Thyroid gland (tissue), 4 donors: ENCODE data around the gene DLGAP3. TPM values are rescaled to one million over a fixed set of nuclear protein-coding genes. Genes with fewer than 3 reads are reported as not detected.

Experiments
- DNase-seq, 2 donors: peaks; one replicate each; pipeline ENCODE4 v3.0.0-alpha.2; 2019
- H3K27ac ChIP-seq, 3 donors: fragments of 200-600 bp; sonication (generic); 1 replicate in 2 of 3; 2 replicates in 1 of 3; pipeline ENCODE4 v1.5.1; 2016 to 2019; ENCODE audit warnings: mild to moderate bottlenecking in 1 of 3, moderate library complexity in 1 of 3
- H3K27me3 ChIP-seq: fragments of 200-600 bp; sonication (generic); one replicate; pipeline ENCODE4 v1.5.1; 2019
- H3K36me3 ChIP-seq, 2 donors: fragments of 200-600 bp; sonication (generic); one replicate each; pipeline ENCODE4 v1.5.1; 2016 to 2019
- H3K4me1 ChIP-seq, 2 donors: fragments of 200-600 bp; sonication (generic); one replicate each; pipeline ENCODE4 v1.5.1; 2017 to 2019
- H3K4me3 ChIP-seq, 3 donors: fragments of 200-600 bp; sonication (generic); replicated peaks in 1 of 3; 1 replicate in 2 of 3; 2 replicates in 1 of 3; pipeline ENCODE4 v1.5.1; 2016; ENCODE audit warnings: mild to moderate bottlenecking in 1 of 3
- H3K9me3 ChIP-seq: fragments of 200-600 bp; sonication (generic); one replicate; pipeline ENCODE4 v1.5.1; 2017
- CTCF ChIP-seq, 6 experiments: fragments of 200-600 bp in 3 of 6; fragments of 450-650 bp in 3 of 6; sonication (generic) in 3 of 6; IDR thresholded peaks; one replicate each; pipeline ENCODE4 v1.5.1; 2016 to 2019; ENCODE audit warnings: antibody characterized with exemption in 6 of 6, mild to moderate bottlenecking in 2 of 6, inconsistent platforms in 1 of 6, moderate library complexity in 1 of 6
- POLR2A ChIP-seq, 2 donors: fragments of 450-650 bp; IDR thresholded peaks; one replicate each; pipeline ENCODE4 v1.6.1; 2017; ENCODE audit warnings: antibody characterized with exemption in 2 of 2, mild to moderate bottlenecking in 2 of 2, moderate library complexity in 1 of 2
- WGBS, 2 donors: methylation state at CpG; one replicate each; pipeline ENCODE4 v1.1.5; 2017; 5-methylcytosine and 5-hydroxymethylcytosine counted together
- intact Hi-C: fragments of 100-400 bp; cut with DNase I; formaldehyde crosslinking; loops from one replicate; pipeline ENCODE4 v1.15.1; 2023
- total RNA-seq, 4 donors: library from RNA; depleted of rRNA; stranded (reverse); fragments of >200 nt; gene quantifications; one replicate each; pipeline ENCODE4 v1.2.3, GENCODE V29; 2016

The DLGAP3 gene
- total RNA-seq, 4 donors from 2014 or later = 0.22 to 0.67 TPM; not detected in 2

- intact Hi-C loops = no loop called here
- TF ChIP-seq POLR2A (IDR thresholded peaks at IDR 0.05) (no peak), CTCF (IDR thresholded peaks at IDR 0.05) (no peak)
- H3K4me3 ChIP-seq = no peak overlapping the region
- H3K27ac ChIP-seq = peak overlapping the region in 1 of 3 donors; percentile 38
- WGBS, 2 donors = 51 to 89% methylated on average over 3 of the region's 3 CpGs
- peaks cover 5 to 49% of the 10 kb centered on the region in 2 donors for H3K4me1 ChIP-seq
- no peak for DNase-seq
- no peaks in the 10 kb centered on the region for H3K36me3 ChIP-seq
- no peaks in the 10 kb centered on the region for H3K9me3 ChIP-seq
- no peaks in the 10 kb centered on the region for H3K27me3 ChIP-seq
Observed at GRCh38 chr1:34842073-34842472, 87.4 kb downstream of the DLGAP3 start.

- H3K4me1 ChIP-seq = peaks cover 15 to 65% of the 10 kb centered on the region in 2 donors
- H3K36me3 ChIP-seq = no peaks in the 10 kb centered on the region
- no peaks in the 10 kb centered on the region for H3K27me3 ChIP-seq
- WGBS, 2 donors = 86 to 91% methylated on average over 3 of the region's 3 CpGs
- no peak overlapping the region for H3K27ac ChIP-seq
- intact Hi-C loops = no loop called here
- TF ChIP-seq CTCF (IDR thresholded peaks at IDR 0.05) = no peak
- no peak for TF ChIP-seq POLR2A (IDR thresholded peaks at IDR 0.05)
- no peak overlapping the region for H3K4me3 ChIP-seq
- DNase-seq = no peak
- no peaks in the 10 kb centered on the region for H3K9me3 ChIP-seq
Observed at GRCh38 chr1:34840426-34840825, 89.0 kb downstream of the DLGAP3 start.

- no peak for TF ChIP-seq CTCF (IDR thresholded peaks at IDR 0.05)
- TF ChIP-seq POLR2A (IDR thresholded peaks at IDR 0.05) = no peak
- H3K4me1 ChIP-seq = peaks cover 15 to 73% of the 10 kb centered on the region in 2 donors
- intact Hi-C loops = no loop called here
- WGBS, 2 donors = 75 to 77% methylated on average over 14 of the region's 14 CpGs
- no peak overlapping the region for H3K27ac ChIP-seq
- H3K27me3 ChIP-seq = no peaks in the 10 kb centered on the region
- no peak for DNase-seq
- H3K36me3 ChIP-seq = no peaks in the 10 kb centered on the region
- no peaks in the 10 kb centered on the region for H3K9me3 ChIP-seq
- H3K4me3 ChIP-seq = no peak overlapping the region
Observed at GRCh38 chr1:34839526-34840305, 89.7 kb downstream of the DLGAP3 start.

GRCh38 chr1:34833711-34834110 is 95.7 kb downstream of the DLGAP3 start:
- H3K4me1 ChIP-seq = peaks cover 15 to 73% of the 10 kb centered on the region in 2 donors
- 98 to 100% methylated on average over 1 of the region's 1 CpG for WGBS, 2 donors
- intact Hi-C loops = no loop called here

More at GRCh38 chr1:34833711-34834110, 95.7 kb downstream of the DLGAP3 start:
- H3K4me3 ChIP-seq = no peak overlapping the region
- H3K27ac ChIP-seq = no peak overlapping the region
- no peak for TF ChIP-seq CTCF (IDR thresholded peaks at IDR 0.05)
- no peak for TF ChIP-seq POLR2A (IDR thresholded peaks at IDR 0.05)
- no peaks in the 10 kb centered on the region for H3K27me3 ChIP-seq
- H3K36me3 ChIP-seq = no peaks in the 10 kb centered on the region
- no peaks in the 10 kb centered on the region for H3K9me3 ChIP-seq
- DNase-seq = no peak
